OCI-LY3 (cell line): Measurements from ENCODE around the gene MTOR.

Experiments
- EZH2phosphoT487 ChIP-seq: fragments of 200-600 bp; shearing (Covaris generic); IDR thresholded peaks from 2 replicates; pipeline ENCODE4 v1.6.1; 2018; ENCODE audit warnings: antibody characterized with exemption, mixed run types, low read depth
- TF ChIP-seq, protein P1 (sequence below): fragments of 200-600, 300-600 bp; sonication (generic); IDR thresholded peaks from 2 replicates; pipeline ENCODE4 v1.5.1; 2014; ENCODE audit warnings: antibody characterized with exemption, low read length, low read depth

GRCh38 chr1:11286735-11287410, 24.5 kb upstream of the MTOR start:
- TF ChIP-seq, protein P1, sequence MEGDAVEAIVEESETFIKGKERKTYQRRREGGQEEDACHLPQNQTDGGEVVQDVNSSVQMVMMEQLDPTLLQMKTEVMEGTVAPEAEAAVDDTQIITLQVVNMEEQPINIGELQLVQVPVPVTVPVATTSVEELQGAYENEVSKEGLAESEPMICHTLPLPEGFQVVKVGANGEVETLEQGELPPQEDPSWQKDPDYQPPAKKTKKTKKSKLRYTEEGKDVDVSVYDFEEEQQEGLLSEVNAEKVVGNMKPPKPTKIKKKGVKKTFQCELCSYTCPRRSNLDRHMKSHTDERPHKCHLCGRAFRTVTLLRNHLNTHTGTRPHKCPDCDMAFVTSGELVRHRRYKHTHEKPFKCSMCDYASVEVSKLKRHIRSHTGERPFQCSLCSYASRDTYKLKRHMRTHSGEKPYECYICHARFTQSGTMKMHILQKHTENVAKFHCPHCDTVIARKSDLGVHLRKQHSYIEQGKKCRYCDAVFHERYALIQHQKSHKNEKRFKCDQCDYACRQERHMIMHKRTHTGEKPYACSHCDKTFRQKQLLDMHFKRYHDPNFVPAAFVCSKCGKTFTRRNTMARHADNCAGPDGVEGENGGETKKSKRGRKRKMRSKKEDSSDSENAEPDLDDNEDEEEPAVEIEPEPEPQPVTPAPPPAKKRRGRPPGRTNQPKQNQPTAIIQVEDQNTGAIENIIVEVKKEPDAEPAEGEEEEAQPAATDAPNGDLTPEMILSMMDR: no peak
- no peak for TF ChIP-seq EZH2phosphoT487
